Spleen (tissue), 11 donors: ENCODE measurements around the gene LAMA4. TPM values are rescaled to one million over a fixed set of nuclear protein-coding genes. Genes with fewer than 3 reads are reported as not detected.

Source experiments
- DNase-seq: peaks from one replicate; pipeline ENCODE4 v3.0.0-alpha.2; 2020
- H3K27ac ChIP-seq, 8 donors: fragments of 200-600 bp; sonication (generic) in 7 of 8; 1 replicate in 4 of 8; 2 replicates in 4 of 8; pipeline versions ENCODE4 v1.5.0 to v1.8.0; 2016 to 2021; ENCODE audit warnings: inconsistent platforms in 4 of 8, mild to moderate bottlenecking in 4 of 8, moderate library complexity in 1 of 8
- H3K27me3 ChIP-seq, 7 donors: fragments of 200-600 bp; sonication (generic) in 6 of 7; replicated peaks in 1 of 7; 1 replicate in 4 of 7; 2 replicates in 3 of 7; pipeline versions ENCODE4 v1.5.0 to v1.8.0; 2016 to 2021; ENCODE audit warnings: inconsistent platforms in 3 of 7, mild to moderate bottlenecking in 1 of 7
- H3K36me3 ChIP-seq, 6 donors: fragments of 200-600 bp; sonication (generic) in 5 of 6; 1 replicate in 4 of 6; 2 replicates in 2 of 6; pipeline versions ENCODE4 v1.5.0 to v1.8.0; 2016 to 2021; ENCODE audit warnings: inconsistent platforms in 2 of 6
- H3K4me1 ChIP-seq, 6 donors: fragments of 200-600 bp; sonication (generic) in 5 of 6; 1 replicate in 3 of 6; 2 replicates in 3 of 6; pipeline versions ENCODE4 v1.5.0 to v1.8.0; 2016 to 2021; ENCODE audit warnings: inconsistent platforms in 3 of 6
- H3K4me3 ChIP-seq, 8 donors: fragments of 200-600 bp; sonication (generic) in 7 of 8; 1 replicate in 4 of 8; 2 replicates in 4 of 8; pipeline versions ENCODE4 v1.5.0 to v1.8.0; 2016 to 2021; ENCODE audit warnings: inconsistent platforms in 4 of 8, mild to moderate bottlenecking in 4 of 8, moderate library complexity in 2 of 8
- H3K9me3 ChIP-seq, 8 donors: fragments of 200-600 bp; sonication (generic) in 7 of 8; 1 replicate in 4 of 8; 2 replicates in 4 of 8; pipeline versions ENCODE4 v1.5.0 to v1.8.0; 2016 to 2021; ENCODE audit warnings: inconsistent platforms in 4 of 8
- POLR2A ChIP-seq, 3 donors: fragments of 450-650 bp; IDR thresholded peaks; one replicate each; pipeline ENCODE4 v1.5.1; 2017; ENCODE audit warnings: antibody characterized with exemption in 3 of 3, mild to moderate bottlenecking in 1 of 3
- POLR2AphosphoS5 ChIP-seq, 3 donors: sonication (generic); formaldehyde crosslinking; IDR thresholded peaks; one replicate each; pipeline ENCODE4 v1.5.1; 2017; ENCODE audit warnings: antibody characterized with exemption in 3 of 3
- whole genome bisulfite sequencing, 5 donors: extraction: QIAGEN DNeasy Blood & Tissue Kit in 3 of 5; methylation state at CpG; one replicate each; pipeline versions ENCODE4 v1.1.5 to v1.1.7; 2013 to 2018; 5-methylcytosine and 5-hydroxymethylcytosine counted together
- intact Hi-C: fragments of 100-400 bp; cut with DNase I; formaldehyde crosslinking; loops from one replicate; pipeline ENCODE4 v1.15.0; 2023; ENCODE audit warnings: low total_unique reads
- polyA plus RNA-seq, 3 donors: library from polyadenylated mRNA; stranded (reverse); fragments of 200-250 nt; gene quantifications; one replicate each; pipeline ENCODE4 v1.2.1, GENCODE V29; 2013
- total RNA-seq, 7 donors: library from RNA; depleted of rRNA in 3 of 7; stranded (reverse); fragments of >200 nt in 3 of 7; fragmentation: NEBNext Ultra II Directional in 4 of 7; extraction: Animal tissue kit (Norgen Biotek cat#: 25700) in 4 of 7; gene quantifications; one replicate each; pipeline versions ENCODE4 v1.1.0 to v1.2.1, GENCODE V29; 2016 to 2021
- TF ChIP-seq, protein P1 (sequence below), 11 experiments: fragments of 200-600 bp in 7 of 11; fragments of 450-650 bp in 4 of 11; sonication (generic) in 4 of 11; IDR thresholded peaks in 8 of 11; conservative IDR thresholded peaks in 3 of 11; 1 replicate in 7 of 11; 2 replicates in 4 of 11; pipeline versions ENCODE4 v1.4.0 to v1.8.0; 2016 to 2021; ENCODE audit warnings: antibody characterized with exemption in 11 of 11, inconsistent platforms in 4 of 11, mild to moderate bottlenecking in 1 of 11
- donor health status: healthy with polysubstance abuse.
- donor health status: DM: no; HTN: no; CAD: no; lungs with moderate emphysema.
- donor health status: DM: no; HTN: no; CAD: no.
- donor health status: Bipolar disorder and iron deficiency.
- donor health status: healthy.
- donor health status: DM: no; HTN: no; CAD: no.
- donor health status: DM: yes; HTN: yes; CAD: no.

Gene LAMA4
- total and polyA plus RNA-seq, 10 donors: 0.76 to 3.7 (median 2.5) TPM

DNA sequence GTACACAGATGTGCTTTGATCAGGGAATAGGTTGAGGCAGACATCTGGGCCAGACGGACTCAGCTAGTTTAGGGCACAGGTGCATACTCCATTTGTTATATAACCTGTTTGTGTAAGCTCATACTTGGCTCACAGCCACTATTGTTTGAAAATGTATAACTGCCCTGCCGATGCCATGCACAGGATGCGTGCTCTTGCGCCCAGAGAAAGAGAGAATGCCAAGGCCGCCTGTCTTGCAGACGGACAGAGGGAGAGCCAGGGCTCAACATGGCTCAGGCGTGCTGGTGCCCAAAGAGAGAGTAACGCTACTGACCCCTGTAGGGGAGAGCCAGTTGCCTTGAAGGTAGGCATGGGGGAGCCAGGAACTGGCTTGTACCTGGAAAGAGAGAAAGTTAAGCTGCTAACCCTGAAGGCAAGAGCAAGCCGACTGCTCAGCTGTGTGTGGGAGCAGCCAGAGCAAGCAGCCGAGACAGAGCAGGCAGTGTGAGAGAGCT is 109.2 kb downstream of the LAMA4 start:
- Histone ChIP-seq H3K27me3 (no peaks in the 10 kb centered on the region), H3K4me1 (no peaks in the 10 kb centered on the region), H3K27ac (no peak overlapping the region), H3K36me3 (no peaks in the 10 kb centered on the region), H3K4me3 (no peak overlapping the region), H3K9me3 (no peaks in the 10 kb centered on the region)
- intact Hi-C loops: no loop called here
- no peak for DNase-seq
- WGBS, 5 donors: 89 to 92% (median 90%) methylated on average over 10 of the region's 10 CpGs
- no peak for TF ChIP-seq POLR2A (IDR thresholded peaks at IDR 0.05)
- TF ChIP-seq, protein P1, sequence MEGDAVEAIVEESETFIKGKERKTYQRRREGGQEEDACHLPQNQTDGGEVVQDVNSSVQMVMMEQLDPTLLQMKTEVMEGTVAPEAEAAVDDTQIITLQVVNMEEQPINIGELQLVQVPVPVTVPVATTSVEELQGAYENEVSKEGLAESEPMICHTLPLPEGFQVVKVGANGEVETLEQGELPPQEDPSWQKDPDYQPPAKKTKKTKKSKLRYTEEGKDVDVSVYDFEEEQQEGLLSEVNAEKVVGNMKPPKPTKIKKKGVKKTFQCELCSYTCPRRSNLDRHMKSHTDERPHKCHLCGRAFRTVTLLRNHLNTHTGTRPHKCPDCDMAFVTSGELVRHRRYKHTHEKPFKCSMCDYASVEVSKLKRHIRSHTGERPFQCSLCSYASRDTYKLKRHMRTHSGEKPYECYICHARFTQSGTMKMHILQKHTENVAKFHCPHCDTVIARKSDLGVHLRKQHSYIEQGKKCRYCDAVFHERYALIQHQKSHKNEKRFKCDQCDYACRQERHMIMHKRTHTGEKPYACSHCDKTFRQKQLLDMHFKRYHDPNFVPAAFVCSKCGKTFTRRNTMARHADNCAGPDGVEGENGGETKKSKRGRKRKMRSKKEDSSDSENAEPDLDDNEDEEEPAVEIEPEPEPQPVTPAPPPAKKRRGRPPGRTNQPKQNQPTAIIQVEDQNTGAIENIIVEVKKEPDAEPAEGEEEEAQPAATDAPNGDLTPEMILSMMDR (IDR thresholded peaks at IDR 0.05 in 8 of 11, conservative IDR thresholded peaks at IDR 0.05 in 3 of 11): no peak

- intact Hi-C loops: no loop called here
- no peak overlapping the region for H3K4me3 ChIP-seq
- no peak overlapping the region for H3K27ac ChIP-seq
- TF ChIP-seq, protein P1 (IDR thresholded peaks at IDR 0.05 in 8 of 11, conservative IDR thresholded peaks at IDR 0.05 in 3 of 11): no peak
- TF ChIP-seq POLR2AphosphoS5 (IDR thresholded peaks at IDR 0.05) (no peak), POLR2A (IDR thresholded peaks at IDR 0.05) (no peak)
- WGBS, 5 donors: 87 to 92% (median 89%) methylated on average over 12 of the region's 12 CpGs
- no peaks in the 10 kb centered on the region for H3K4me1 ChIP-seq
- no peaks in the 10 kb centered on the region for H3K9me3 ChIP-seq
- no peaks in the 10 kb centered on the region for H3K27me3 ChIP-seq
- no peak for DNase-seq
- no peaks in the 10 kb centered on the region for H3K36me3 ChIP-seq
These were observed 110.0 kb downstream of the LAMA4 start for GRCh38 chr6:112144145-112144926.

- Histone ChIP-seq H3K9me3 (no peaks in the 10 kb centered on the region), H3K4me3 (no peak overlapping the region), H3K27me3 (no peaks in the 10 kb centered on the region), H3K27ac (no peak overlapping the region), H3K36me3 (no peaks in the 10 kb centered on the region), H3K4me1 (no peaks in the 10 kb centered on the region)
- intact Hi-C loops: no loop called here
- TF ChIP-seq, protein P1 (IDR thresholded peaks at IDR 0.05 in 8 of 11, conservative IDR thresholded peaks at IDR 0.05 in 3 of 11): no peak
- TF ChIP-seq POLR2AphosphoS5 (IDR thresholded peaks at IDR 0.05) (no peak), POLR2A (IDR thresholded peaks at IDR 0.05) (no peak)
- no peak for DNase-seq
- WGBS, 5 donors: 77 to 92% (median 87%) methylated on average over 2 of the region's 2 CpGs
These were observed 112.7 kb downstream of the LAMA4 start for GRCh38 chr6:112141707-112142106.

DNA sequence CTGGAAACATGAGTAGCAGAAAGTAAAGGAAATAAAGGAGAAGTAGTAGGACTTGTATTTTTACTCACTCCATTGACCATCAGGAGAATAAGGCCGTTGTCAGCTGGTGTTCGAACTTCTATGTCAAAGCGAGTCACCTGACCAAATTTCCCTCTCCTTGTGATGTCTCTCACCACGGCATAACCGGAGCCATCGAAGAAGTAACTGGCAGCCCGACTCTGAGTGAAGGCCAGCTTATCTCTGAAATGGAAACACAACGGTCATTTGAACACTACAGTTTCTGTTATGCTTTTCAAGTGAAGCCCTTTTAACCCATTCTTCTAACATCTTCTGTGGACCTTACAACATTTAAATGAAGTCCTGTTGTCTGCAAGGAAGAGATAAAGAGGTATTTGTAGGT is 115.3 kb downstream of the LAMA4 start:
- intact Hi-C loops: no loop called here
- Histone ChIP-seq H3K27me3 (no peaks in the 10 kb centered on the region), H3K9me3 (no peaks in the 10 kb centered on the region), H3K27ac (no peak overlapping the region), H3K4me1 (no peaks in the 10 kb centered on the region), H3K36me3 (no peaks in the 10 kb centered on the region), H3K4me3 (no peak overlapping the region)
- 75 to 93% (median 82%) methylated on average over 8 of the region's 8 CpGs for WGBS, 5 donors
- TF ChIP-seq POLR2A (IDR thresholded peaks at IDR 0.05) (no peak), POLR2AphosphoS5 (IDR thresholded peaks at IDR 0.05) (no peak)
- TF ChIP-seq, protein P1 (IDR thresholded peaks at IDR 0.05 in 8 of 11, conservative IDR thresholded peaks at IDR 0.05 in 3 of 11): no peak
- DNase-seq: no peak
